Measurements from ENCODE around the gene DNAJC12. TPM values are rescaled to one million over a fixed set of nuclear protein-coding genes. Genes with fewer than 3 reads are reported as not detected.

Gene DNAJC12
- total and polyA plus RNA-seq, 4 donors: 1.2 to 6.4 (median 1.5) TPM

DNA sequence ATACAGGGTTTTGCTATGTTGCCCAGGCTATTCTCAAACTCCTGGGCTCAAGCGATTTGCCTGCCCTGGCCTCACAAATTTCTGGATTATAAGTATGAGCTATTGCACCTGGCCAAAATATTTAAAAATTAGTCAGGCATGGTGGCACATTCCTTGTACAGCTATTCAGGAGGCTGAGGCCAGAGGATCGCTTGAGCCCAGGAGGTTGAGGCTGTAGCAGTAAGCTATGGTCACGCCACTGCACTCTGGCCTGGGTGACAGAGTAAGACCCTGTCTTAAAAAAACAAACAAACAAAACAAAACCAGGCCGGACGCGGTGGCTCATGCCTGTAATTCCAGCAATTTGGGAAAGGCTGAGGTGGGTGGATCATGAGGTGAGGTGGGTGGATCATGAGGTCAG is 32.0 kb upstream of the DNAJC12 start:
- Histone ChIP-seq H3K27ac (ENCODE audit: low read depth in 1 of 2, low read length in 1 of 2) (no peak overlapping the region), H3K4me1 (ENCODE audit: control insufficient read depth in 5 of 5, insufficient read depth in 5 of 5, low read length in 5 of 5) (no peaks in the 10 kb centered on the region), H3K27me3 (ENCODE audit: control insufficient read depth in 3 of 3, insufficient read depth in 3 of 3, low read length in 2 of 3) (no peaks in the 10 kb centered on the region), H3K36me3 (ENCODE audit: control insufficient read depth in 4 of 4, insufficient read depth in 4 of 4, low read length in 4 of 4) (no peaks in the 10 kb centered on the region), H3K9me3 (ENCODE audit: control insufficient read depth in 4 of 4, insufficient read depth in 3 of 4, low read length in 3 of 4) (no peaks in the 10 kb centered on the region), H3K9ac (ENCODE audit: insufficient read depth in 1 of 2, low read length in 2 of 2) (no peak overlapping the region), H3K4me3 (no peak overlapping the region)
- WGBS, 2 donors: 94 to 95% methylated on average over 6 of the region's 6 CpGs
- TF ChIP-seq, protein P1, sequence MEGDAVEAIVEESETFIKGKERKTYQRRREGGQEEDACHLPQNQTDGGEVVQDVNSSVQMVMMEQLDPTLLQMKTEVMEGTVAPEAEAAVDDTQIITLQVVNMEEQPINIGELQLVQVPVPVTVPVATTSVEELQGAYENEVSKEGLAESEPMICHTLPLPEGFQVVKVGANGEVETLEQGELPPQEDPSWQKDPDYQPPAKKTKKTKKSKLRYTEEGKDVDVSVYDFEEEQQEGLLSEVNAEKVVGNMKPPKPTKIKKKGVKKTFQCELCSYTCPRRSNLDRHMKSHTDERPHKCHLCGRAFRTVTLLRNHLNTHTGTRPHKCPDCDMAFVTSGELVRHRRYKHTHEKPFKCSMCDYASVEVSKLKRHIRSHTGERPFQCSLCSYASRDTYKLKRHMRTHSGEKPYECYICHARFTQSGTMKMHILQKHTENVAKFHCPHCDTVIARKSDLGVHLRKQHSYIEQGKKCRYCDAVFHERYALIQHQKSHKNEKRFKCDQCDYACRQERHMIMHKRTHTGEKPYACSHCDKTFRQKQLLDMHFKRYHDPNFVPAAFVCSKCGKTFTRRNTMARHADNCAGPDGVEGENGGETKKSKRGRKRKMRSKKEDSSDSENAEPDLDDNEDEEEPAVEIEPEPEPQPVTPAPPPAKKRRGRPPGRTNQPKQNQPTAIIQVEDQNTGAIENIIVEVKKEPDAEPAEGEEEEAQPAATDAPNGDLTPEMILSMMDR (IDR thresholded peaks at IDR 0.05; ENCODE audit: control extremely low read depth, extremely low read depth): no peak
- DNase-seq: no peak
- ATAC-seq (ENCODE audit: insufficient read depth, low FRiP score): no peak

GRCh38 chr10:67868132-67868531 is 30.1 kb upstream of the DNAJC12 start:
- no peaks in the 10 kb centered on the region for H3K27me3 ChIP-seq (ENCODE audit: control insufficient read depth in 3 of 3, insufficient read depth in 3 of 3, low read length in 2 of 3)
- H3K36me3 ChIP-seq (ENCODE audit: control insufficient read depth in 4 of 4, insufficient read depth in 4 of 4, low read length in 4 of 4): no peaks in the 10 kb centered on the region
- H3K4me3 ChIP-seq: no peak overlapping the region
- H3K27ac ChIP-seq (ENCODE audit: low read depth in 1 of 2, low read length in 1 of 2): no peak overlapping the region
- H3K9ac ChIP-seq (ENCODE audit: insufficient read depth in 1 of 2, low read length in 2 of 2): no peak overlapping the region
- H3K4me1 ChIP-seq (ENCODE audit: control insufficient read depth in 5 of 5, insufficient read depth in 5 of 5, low read length in 5 of 5): no peaks in the 10 kb centered on the region
- TF ChIP-seq, protein P1 (IDR thresholded peaks at IDR 0.05; ENCODE audit: control extremely low read depth, extremely low read depth): no peak
- H3K9me3 ChIP-seq (ENCODE audit: control insufficient read depth in 4 of 4, insufficient read depth in 3 of 4, low read length in 3 of 4): no peaks in the 10 kb centered on the region
- ATAC-seq (ENCODE audit: insufficient read depth, low FRiP score): no peak
- 94 to 97% methylated on average over 2 of the region's 2 CpGs for WGBS, 2 donors
- no peak for DNase-seq

DNA sequence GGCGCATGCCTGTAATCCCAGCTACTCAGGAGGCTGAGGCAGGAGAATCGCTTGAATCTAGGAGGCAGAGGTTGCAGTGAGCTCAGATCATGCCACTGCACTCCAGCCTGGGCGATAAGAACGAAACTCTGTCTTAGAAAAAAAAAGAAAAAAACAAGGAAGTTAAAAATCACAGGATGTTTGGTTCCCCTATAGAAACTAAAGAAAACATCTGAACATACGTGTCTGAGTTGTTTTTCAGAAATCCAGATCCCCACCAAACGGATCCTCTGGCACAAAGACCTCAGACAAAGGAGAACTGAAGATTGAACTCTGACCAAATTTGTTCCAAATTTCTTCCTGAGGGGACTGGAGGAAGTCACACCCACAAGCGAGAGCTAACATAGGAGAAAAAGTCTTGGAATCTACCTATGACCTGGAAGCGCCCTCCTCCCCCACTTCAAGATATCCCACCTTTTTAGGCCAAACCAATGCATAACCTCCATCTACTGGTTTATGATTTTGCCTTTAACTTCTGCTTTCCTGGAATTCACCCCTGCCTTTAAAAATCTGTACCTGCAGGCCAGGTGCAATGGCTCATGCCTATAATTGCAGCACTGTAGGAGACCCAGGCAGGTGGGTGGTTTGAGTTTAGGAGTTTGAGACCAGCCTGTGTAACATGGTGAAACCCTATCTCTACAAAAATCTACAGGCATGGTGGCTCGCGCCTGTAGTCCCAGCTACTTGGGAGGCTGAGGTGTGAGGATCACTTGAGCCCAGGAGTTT is 26.8 kb upstream of the DNAJC12 start:
- no peak overlapping the region for H3K9ac ChIP-seq (ENCODE audit: insufficient read depth in 1 of 2, low read length in 2 of 2)
- ATAC-seq (ENCODE audit: insufficient read depth, low FRiP score) (no peak), DNase-seq (no peak)
- no peak overlapping the region for H3K4me3 ChIP-seq
- H3K36me3 ChIP-seq (ENCODE audit: control insufficient read depth in 4 of 4, insufficient read depth in 4 of 4, low read length in 4 of 4): no peaks in the 10 kb centered on the region
- H3K27ac ChIP-seq (ENCODE audit: low read depth in 1 of 2, low read length in 1 of 2): no peak overlapping the region
- H3K27me3 ChIP-seq (ENCODE audit: control insufficient read depth in 3 of 3, insufficient read depth in 3 of 3, low read length in 2 of 3): no peaks in the 10 kb centered on the region
- no peaks in the 10 kb centered on the region for H3K4me1 ChIP-seq (ENCODE audit: control insufficient read depth in 5 of 5, insufficient read depth in 5 of 5, low read length in 5 of 5)
- no peaks in the 10 kb centered on the region for H3K9me3 ChIP-seq (ENCODE audit: control insufficient read depth in 4 of 4, insufficient read depth in 3 of 4, low read length in 3 of 4)
- TF ChIP-seq, protein P1 (IDR thresholded peaks at IDR 0.05; ENCODE audit: control extremely low read depth, extremely low read depth): no peak
- WGBS, 2 donors: 62 to 84% methylated on average over 10 of the region's 10 CpGs

DNA sequence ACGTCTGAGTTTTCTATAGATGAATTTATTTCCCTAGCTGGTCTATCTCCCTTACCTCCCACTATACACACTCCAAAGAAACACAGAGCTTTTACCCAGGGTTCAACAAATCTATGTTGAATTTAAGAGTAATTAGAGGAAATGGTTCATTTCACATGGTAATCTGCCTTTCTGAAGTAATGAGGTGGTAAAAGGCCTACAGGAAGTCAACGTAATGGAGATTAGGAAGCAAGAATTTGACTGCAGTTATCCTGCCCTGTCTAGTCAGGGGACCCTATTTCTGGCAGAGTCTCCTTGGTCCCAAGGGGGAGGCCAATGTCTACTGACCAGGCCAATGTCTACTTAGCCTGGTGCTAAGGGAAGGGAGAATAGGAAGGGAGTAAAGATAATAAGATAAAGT is 25.1 kb upstream of the DNAJC12 start:
- H3K9ac ChIP-seq (ENCODE audit: insufficient read depth in 1 of 2, low read length in 2 of 2): no peak overlapping the region
- H3K9me3 ChIP-seq (ENCODE audit: control insufficient read depth in 4 of 4, insufficient read depth in 3 of 4, low read length in 3 of 4): no peaks in the 10 kb centered on the region
- no peak overlapping the region for H3K4me3 ChIP-seq
- H3K4me1 ChIP-seq (ENCODE audit: control insufficient read depth in 5 of 5, insufficient read depth in 5 of 5, low read length in 5 of 5): no peaks in the 10 kb centered on the region
- DNase-seq (no peak), ATAC-seq (ENCODE audit: insufficient read depth, low FRiP score) (no peak)
- 75 to 79% methylated on average over 2 of the region's 2 CpGs for WGBS, 2 donors
- TF ChIP-seq, protein P1 (IDR thresholded peaks at IDR 0.05; ENCODE audit: control extremely low read depth, extremely low read depth): no peak
- H3K36me3 ChIP-seq (ENCODE audit: control insufficient read depth in 4 of 4, insufficient read depth in 4 of 4, low read length in 4 of 4): no peaks in the 10 kb centered on the region
- no peaks in the 10 kb centered on the region for H3K27me3 ChIP-seq (ENCODE audit: control insufficient read depth in 3 of 3, insufficient read depth in 3 of 3, low read length in 2 of 3)
- no peak overlapping the region for H3K27ac ChIP-seq (ENCODE audit: low read depth in 1 of 2, low read length in 1 of 2)

All from lung (tissue), 12 donors.